GM12878 (cell line): Measurements from ENCODE around the gene FAM170A. TPM values are rescaled to one million over a fixed set of nuclear protein-coding genes. Genes with fewer than 3 reads are reported as not detected.

Experiments
- ATAC-seq: fragments of 200-7000 bp; cut with Tn5 transposase; 3 replicates; pipeline ENCODE4 v1.9.1; 2020; ENCODE audit warnings: mild to moderate bottlenecking, moderate library complexity
- BruUV-seq: library from RNA; stranded (reverse); fragments of 400-500 nt; replicated peaks from 2 replicates; lab custom pipeline; 2021; lab: Mats Ljungman, UMichigan
- CTCF ChIA-PET: fragments of 300-600 bp; sonication (Branson Sonifier 250); formaldehyde crosslinking; extraction: SDS; loops from one replicate; lab custom pipeline; 2021; ENCODE audit warnings: inconsistent platforms; lab: Yijun Ruan, JAX
- POLR2A ChIA-PET: fragments of 350-600 bp; formaldehyde crosslinking; extraction: SDS; loops from one replicate; lab custom pipeline; 2021; ENCODE audit warnings: inconsistent platforms; lab: Charles Lee
- RAD21 ChIA-PET: fragments of 300-600 bp; sonication (Branson Sonifier 250); formaldehyde crosslinking; loops from one replicate; lab custom pipeline; 2023; ENCODE audit warnings: antibody characterized with exemption; ENCODE audit not compliant: unreplicated experiment; lab: Charles Lee
- SMC1A ChIA-PET: fragments of 300-600 bp; sonication (Branson Sonifier 250); formaldehyde crosslinking; loops from one replicate; lab custom pipeline; 2023; ENCODE audit not compliant: unreplicated experiment, uncharacterized antibody; lab: Charles Lee
- DNase-seq: peaks from one replicate; pipeline ENCODE4 v3.0.0-alpha.2; 2011; ENCODE audit warnings: low read depth, low spot score
- FAIRE-seq: peaks from 3 replicates; lab custom pipeline; 2011; peaks lifted over from hg19 to GRCh38; lab: Jason Lieb, UNC
- H2AFZ ChIP-seq: 2 replicates; pipeline ENCODE4 v1.6.0; 2011; ENCODE audit warnings: low read depth, low read length, control low read depth; ENCODE audit not compliant: control insufficient read depth
- H3K27ac ChIP-seq: 2 replicates; pipeline ENCODE4 v1.5.1; 2011; ENCODE audit warnings: control low read depth; ENCODE audit not compliant: control insufficient read depth, insufficient read depth
- H3K27me3 ChIP-seq, 2 experiments: replicated peaks in 1 of 2; 2 replicates each; pipeline versions ENCODE4 v1.6.0 to v1.6.1; 2011; ENCODE audit warnings: low read length in 1 of 2; ENCODE audit not compliant: control insufficient read depth in 2 of 2, insufficient read depth in 2 of 2
- H3K36me3 ChIP-seq, 2 experiments: 2 replicates each; pipeline ENCODE4 v1.5.1; 2011; ENCODE audit warnings: low read length in 1 of 2; ENCODE audit not compliant: control insufficient read depth in 2 of 2, insufficient read depth in 2 of 2
- H3K4me1 ChIP-seq: 2 replicates; pipeline ENCODE4 v1.6.1; 2011; ENCODE audit warnings: mild to moderate bottlenecking, low read length, moderate library complexity, mixed read lengths; ENCODE audit not compliant: control insufficient read depth, insufficient read depth
- H3K4me2 ChIP-seq: 2 replicates; pipeline ENCODE4 v1.6.0; 2011; ENCODE audit warnings: control low read depth; ENCODE audit not compliant: control insufficient read depth, insufficient read depth
- H3K4me3 ChIP-seq: fragments of 200-600 bp; sonication (generic); 2 replicates; pipeline ENCODE4 v1.5.1; 2016
- H3K79me2 ChIP-seq: 2 replicates; pipeline ENCODE4 v1.6.0; 2011; ENCODE audit warnings: low read length; ENCODE audit not compliant: control insufficient read depth, insufficient read depth
- H3K9ac ChIP-seq: 2 replicates; pipeline ENCODE4 v1.8.0; 2011; ENCODE audit warnings: low read length, control low read depth, mixed read lengths; ENCODE audit not compliant: control insufficient read depth, insufficient read depth
- H3K9me3 ChIP-seq: replicated peaks from 3 replicates; pipeline ENCODE4 v1.5.1; 2011; ENCODE audit warnings: mild to moderate bottlenecking, low read length; ENCODE audit not compliant: control insufficient read depth, insufficient read depth
- H4K20me1 ChIP-seq: 2 replicates; pipeline ENCODE4 v1.6.0; 2011; ENCODE audit not compliant: control insufficient read depth, insufficient read depth
- ESRRA ChIP-seq: IDR thresholded peaks from 2 replicates; pipeline ENCODE4 v1.6.1; 2012; ENCODE audit warnings: mild to moderate bottlenecking, low read length, improper control_type of control experiment
- IRF4 ChIP-seq: IDR thresholded peaks from 2 replicates; pipeline ENCODE4 v1.6.1; 2011; ENCODE audit warnings: low read depth, low read length
- POLR2AphosphoS5 ChIP-seq: IDR thresholded peaks from 2 replicates; pipeline ENCODE4 v1.6.1; 2011; ENCODE audit warnings: mild to moderate bottlenecking, low read length, inconsistent platforms
- SRF ChIP-seq, 2 experiments: IDR thresholded peaks; 2 replicates each; pipeline ENCODE4 v1.6.1; 2011; ENCODE audit warnings: low read depth in 2 of 2, low read length in 2 of 2, mild to moderate bottlenecking in 1 of 2, moderate library complexity in 1 of 2
- SUZ12 ChIP-seq: fragments of 200-600 bp; sonication (generic); IDR thresholded peaks from one replicate; pipeline ENCODE4 v1.6.1; 2018; ENCODE audit warnings: antibody characterized with exemption, mild to moderate bottlenecking; ENCODE audit not compliant: unreplicated experiment
- WRNIP1 ChIP-seq: IDR thresholded peaks from 2 replicates; pipeline ENCODE4 v1.6.1; 2011; ENCODE audit warnings: low read depth, low read length, improper control_type of control experiment, borderline replicate concordance
- in situ Hi-C: fragments of 300-500 bp; cut with MboI; formaldehyde crosslinking; loops from 9 replicates; pipeline ENCODE4 v1.14.3; 2018; ENCODE audit warnings: mixed read lengths
- intact Hi-C: fragments of 100-400 bp; cut with micrococcal nuclease; formaldehyde crosslinking; loops from one replicate; pipeline ENCODE4 v1.14.2; 2022; ENCODE audit not compliant: unreplicated experiment
- polyA plus RNA-seq, 11 experiments: library from polyadenylated mRNA; depleted of rRNA in 4 of 11; unstranded in 6 of 11; stranded (reverse) in 5 of 11; fragments of >200 nt; fragmentation: Nextera tagmentation in 4 of 11; fragmentation: Illumina TruSeq in 1 of 11; extraction: Ambion mirVana in 4 of 11; extraction: Trizol in 1 of 11; gene quantifications; 1 replicate in 1 of 11; 2 replicates in 10 of 11; pipeline versions ENCODE4 v1.2.1 to v1.2.3, GENCODE V29; 2011 to 2016; ENCODE audit warnings: inconsistent platforms in 2 of 11, missing spikeins in 2 of 11, low read depth in 1 of 11
- total RNA-seq, 4 experiments: library from RNA; depleted of rRNA in 3 of 4; stranded (reverse); fragments of >200 nt in 3 of 4; fragmentation: Illumina TruSeq in 1 of 4; extraction: Trizol in 1 of 4; gene quantifications; 2 replicates each; pipeline versions ENCODE4 v1.2.1 to v1.2.3, GENCODE V29; 2013 to 2021
- TF ChIP-seq, protein P1 (sequence below): fragments of 450-650 bp; IDR thresholded peaks from 2 replicates; pipeline ENCODE4 v1.6.1; 2016; ENCODE audit warnings: mild to moderate bottlenecking, moderate library complexity, borderline replicate concordance

FAM170A gene
- total and polyA plus RNA-seq, 10 of the 15 experiments (the other 5 are each of a cell fraction or from before 2014, with no cell fraction given): not detected

DNA sequence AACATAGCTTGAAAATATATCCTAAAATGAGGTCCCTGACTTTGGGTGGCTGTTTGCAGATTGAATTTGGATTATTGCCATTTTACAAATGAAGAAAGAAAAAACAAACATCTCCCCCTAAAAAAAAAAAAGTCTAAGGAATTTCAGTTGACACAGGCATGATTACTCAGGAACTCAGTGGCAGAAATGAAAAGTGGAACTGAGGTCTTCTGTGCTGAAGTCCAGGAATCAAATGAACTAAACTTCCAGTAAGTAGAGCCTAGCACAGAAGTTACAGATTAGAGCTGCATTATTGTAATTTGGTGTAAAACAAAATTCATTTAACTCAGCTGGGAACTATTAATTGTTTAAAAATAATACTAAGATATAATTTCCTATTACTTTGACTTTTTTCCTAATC, 26.7 kb downstream of the FAM170A start:
- CTCF ChIA-PET: interaction anchor here (0.9 to 1.0 kb wide), 2 partner anchors 19 to 186 kb away, joined by 3 to 5 read pairs; no protein-coding TSS in a partner anchor
- intact Hi-C loops: no loop called here
- ATAC-seq: no peak

More for the DNA sequence above, 26.7 kb downstream of the FAM170A start:
- POLR2A ChIA-PET: no interaction called here
- Histone ChIP-seq H3K27me3 (no peaks in the 10 kb centered on the region; a peak in 1 of 4 replicates), H3K9me3 (no peaks in the 10 kb centered on the region), H3K9ac (no peak overlapping the region), H3K27ac (no peak overlapping the region), H3K79me2 (no peaks in the 10 kb centered on the region), H3K4me1 (no peaks in the 10 kb centered on the region), H3K36me3 (no peaks in the 10 kb centered on the region), H3K4me3 (no peak overlapping the region), H2AFZ (no peak overlapping the region), H4K20me1 (no peaks in the 10 kb centered on the region), H3K4me2 (no peak overlapping the region)
- FAIRE-seq: no peak
- SMC1A ChIA-PET: interaction anchor here (0.7 to 1.0 kb wide), 2 partner anchors 12 to 185 kb away, joined by 3 to 4 read pairs; no protein-coding TSS in a partner anchor
- no peak for TF ChIP-seq ESRRA
- no peak for TF ChIP-seq SRF (IDR thresholded peaks at IDR 0.05; ENCODE audit: low read depth in 2 of 2, low read length in 2 of 2)
- TF ChIP-seq, protein P1, sequence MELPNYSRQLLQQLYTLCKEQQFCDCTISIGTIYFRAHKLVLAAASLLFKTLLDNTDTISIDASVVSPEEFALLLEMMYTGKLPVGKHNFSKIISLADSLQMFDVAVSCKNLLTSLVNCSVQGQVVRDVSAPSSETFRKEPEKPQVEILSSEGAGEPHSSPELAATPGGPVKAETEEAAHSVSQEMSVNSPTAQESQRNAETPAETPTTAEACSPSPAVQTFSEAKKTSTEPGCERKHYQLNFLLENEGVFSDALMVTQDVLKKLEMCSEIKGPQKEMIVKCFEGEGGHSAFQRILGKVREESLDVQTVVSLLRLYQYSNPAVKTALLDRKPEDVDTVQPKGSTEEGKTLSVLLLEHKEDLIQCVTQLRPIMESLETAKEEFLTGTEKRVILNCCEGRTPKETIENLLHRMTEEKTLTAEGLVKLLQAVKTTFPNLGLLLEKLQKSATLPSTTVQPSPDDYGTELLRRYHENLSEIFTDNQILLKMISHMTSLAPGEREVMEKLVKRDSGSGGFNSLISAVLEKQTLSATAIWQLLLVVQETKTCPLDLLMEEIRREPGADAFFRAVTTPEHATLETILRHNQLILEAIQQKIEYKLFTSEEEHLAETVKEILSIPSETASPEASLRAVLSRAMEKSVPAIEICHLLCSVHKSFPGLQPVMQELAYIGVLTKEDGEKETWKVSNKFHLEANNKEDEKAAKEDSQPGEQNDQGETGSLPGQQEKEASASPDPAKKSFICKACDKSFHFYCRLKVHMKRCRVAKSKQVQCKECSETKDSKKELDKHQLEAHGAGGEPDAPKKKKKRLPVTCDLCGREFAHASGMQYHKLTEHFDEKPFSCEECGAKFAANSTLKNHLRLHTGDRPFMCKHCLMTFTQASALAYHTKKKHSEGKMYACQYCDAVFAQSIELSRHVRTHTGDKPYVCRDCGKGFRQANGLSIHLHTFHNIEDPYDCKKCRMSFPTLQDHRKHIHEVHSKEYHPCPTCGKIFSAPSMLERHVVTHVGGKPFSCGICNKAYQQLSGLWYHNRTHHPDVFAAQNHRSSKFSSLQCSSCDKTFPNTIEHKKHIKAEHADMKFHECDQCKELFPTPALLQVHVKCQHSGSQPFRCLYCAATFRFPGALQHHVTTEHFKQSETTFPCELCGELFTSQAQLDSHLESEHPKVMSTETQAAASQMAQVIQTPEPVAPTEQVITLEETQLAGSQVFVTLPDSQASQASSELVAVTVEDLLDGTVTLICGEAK: no peak
- TF ChIP-seq WRNIP1: no peak
- TF ChIP-seq POLR2AphosphoS5: no peak
- no peak for TF ChIP-seq IRF4
- no peak for TF ChIP-seq SUZ12
- RAD21 ChIA-PET: no interaction called here
- DNase-seq: no peak
- in situ Hi-C loops: no loop called here
- BruUV-seq: no TSS peak
